ENCODE data around the gene PARG.
"Not testable (repeated sequence)": the region's sequence is repeated elsewhere in the genome, so short reads cannot be mapped to it uniquely, and the experiment has no call there.

PARG gene

GRCh38 chr10:49941447-49942338, at the start of gene PARG, which contains the start of gene TIMM23B:
Gene PARG (minus strand): TSS chr10:49942027. CDS start chr10:49941725, 302 bp downstream.
Gene TIMM23B (plus strand): TSS chr10:49942053. CDS start chr10:49942195, 142 bp downstream.
- peak; percentile 79 for DNase-seq (ENCODE audit: low spot score)

DNA sequence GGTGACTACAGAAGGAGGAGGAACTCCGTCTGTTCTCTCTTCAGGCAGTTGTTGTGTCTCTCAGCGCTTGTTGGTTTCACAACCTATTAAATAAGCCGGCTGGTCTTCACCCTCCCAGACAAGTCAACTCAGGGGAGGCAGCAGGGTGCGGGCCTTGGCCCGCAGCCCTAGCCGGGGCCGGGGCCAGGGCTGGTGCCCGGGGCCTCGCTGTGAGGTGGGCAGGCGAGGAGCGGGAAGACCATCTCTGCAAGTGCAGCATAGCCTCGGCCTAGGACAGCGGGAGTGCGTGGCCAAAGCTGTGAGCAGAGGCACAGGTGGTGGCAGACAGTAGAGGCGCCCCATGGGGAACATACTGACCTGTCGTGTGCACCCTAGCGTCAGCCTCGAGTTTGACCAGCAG, 46.5 kb upstream of the PARG start, which contains the start of gene AGAP6:
Gene AGAP6 (plus strand): TSS at position 31 of the 400 bp plus-strand sequence. CDS start 310 bp downstream, at position 341.
- DNase-seq (ENCODE audit: low spot score) = not testable (repeated sequence)

- DNase-seq (ENCODE audit: low spot score) = peak; percentile 20
Measured at GRCh38 chr10:49987207-49987606, 45.4 kb upstream of the PARG start.

DNA sequence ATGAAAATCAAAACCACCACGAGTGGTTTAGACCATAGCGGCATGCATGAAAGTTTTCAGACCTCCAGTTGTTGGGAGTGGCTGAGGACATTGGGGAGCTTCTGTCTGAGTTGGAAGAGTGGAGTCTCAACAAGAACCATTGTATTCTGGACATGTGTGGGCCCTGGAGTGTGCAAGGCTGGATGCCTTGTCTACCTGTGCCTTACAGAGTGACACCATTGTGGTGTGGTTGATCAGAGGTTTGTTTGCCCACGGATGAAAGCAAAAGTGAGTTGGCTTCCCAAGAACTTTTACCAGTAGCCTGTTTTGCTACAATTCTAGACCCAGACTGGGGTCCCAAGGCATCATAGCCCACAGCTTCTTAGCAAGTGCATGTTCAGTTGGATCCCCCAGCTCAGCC, 35.9 kb upstream of the PARG start:
- DNase-seq (ENCODE audit: low spot score) = not testable (repeated sequence)

GRCh38 chr10:49972094-49972493, 30.3 kb upstream of the PARG start:
- DNase-seq (ENCODE audit: low spot score) = not testable (repeated sequence)

- not testable (repeated sequence) for DNase-seq (ENCODE audit: low spot score)
Measured at GRCh38 chr10:49971466-49971865, 29.6 kb upstream of the PARG start.

- not testable (repeated sequence) for DNase-seq (ENCODE audit: low spot score)
Measured at GRCh38 chr10:49970331-49970857, 28.6 kb upstream of the PARG start.

- peak; percentile 68 for DNase-seq (ENCODE audit: low spot score)
Measured at GRCh38 chr10:49953122-49953521, 11.3 kb upstream of the PARG start.

DNA sequence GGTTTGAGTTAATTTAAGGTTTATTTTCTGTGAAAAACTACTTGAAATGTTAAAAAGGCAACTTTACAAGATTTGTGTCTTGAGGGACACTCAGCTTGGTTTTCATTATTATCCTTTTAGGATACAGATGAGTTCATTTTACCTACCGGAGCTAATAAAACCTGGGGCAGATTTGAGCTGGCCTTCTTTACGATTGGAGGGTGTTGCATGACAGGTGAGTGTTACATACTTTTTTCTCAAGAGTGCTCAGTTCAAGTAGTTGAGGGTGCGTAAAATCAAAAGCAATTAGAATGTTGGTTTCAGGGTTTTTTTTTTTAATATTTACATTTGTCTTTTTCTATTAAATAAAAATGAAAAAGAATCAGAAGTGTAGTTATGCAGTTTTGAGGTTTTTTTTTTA, 10.2 kb upstream of the PARG start:
- not testable (repeated sequence) for DNase-seq (ENCODE audit: low spot score)

DNA sequence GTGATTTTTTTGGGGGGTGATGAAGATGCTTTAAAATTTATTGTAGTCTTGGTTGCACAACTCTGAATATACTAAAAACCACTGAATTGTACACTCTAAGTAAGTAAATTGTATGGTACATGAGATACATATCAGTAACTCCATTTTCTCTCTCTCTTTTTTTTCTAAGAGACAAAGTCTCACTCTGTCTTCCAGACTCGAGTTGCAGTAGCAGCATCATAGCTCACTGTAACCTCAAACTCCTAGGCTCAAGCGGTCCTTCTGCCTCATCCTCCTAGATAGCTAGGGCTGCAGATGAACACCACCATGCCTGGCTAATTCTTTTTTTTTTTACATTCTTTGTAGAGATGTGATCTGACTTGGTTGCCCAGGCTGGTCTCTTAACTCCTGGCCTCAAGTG, 6.9 kb upstream of the PARG start:
- not testable (repeated sequence) for DNase-seq (ENCODE audit: low spot score)

DNA sequence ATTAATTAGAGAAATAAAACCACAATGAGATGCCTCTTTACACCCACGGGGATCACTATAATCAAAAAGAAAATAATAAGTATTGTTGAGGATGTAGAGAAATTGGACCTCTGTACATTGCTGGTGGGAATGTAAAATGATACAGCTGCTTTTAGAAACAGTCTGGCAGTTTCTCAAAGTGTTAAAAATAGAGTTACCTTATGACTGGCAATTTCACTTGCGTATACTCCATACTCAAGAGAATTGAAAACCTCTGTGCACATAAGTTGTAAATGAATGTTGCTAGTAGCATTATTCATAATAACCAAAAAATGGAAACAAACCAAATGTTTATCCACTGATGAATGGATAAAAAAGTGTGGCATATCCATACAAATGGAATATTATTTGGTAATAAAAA, 6.3 kb upstream of the PARG start:
- not testable (repeated sequence) for DNase-seq (ENCODE audit: low spot score)

- DNase-seq (ENCODE audit: low spot score) = not testable (repeated sequence)
Measured at GRCh38 chr10:49943607-49944006, 1.8 kb upstream of the PARG start.

- DNase-seq (ENCODE audit: low spot score) = peak; percentile 49
Measured at GRCh38 chr10:49942339-49942705, 495 bp upstream of the PARG start.

DNA sequence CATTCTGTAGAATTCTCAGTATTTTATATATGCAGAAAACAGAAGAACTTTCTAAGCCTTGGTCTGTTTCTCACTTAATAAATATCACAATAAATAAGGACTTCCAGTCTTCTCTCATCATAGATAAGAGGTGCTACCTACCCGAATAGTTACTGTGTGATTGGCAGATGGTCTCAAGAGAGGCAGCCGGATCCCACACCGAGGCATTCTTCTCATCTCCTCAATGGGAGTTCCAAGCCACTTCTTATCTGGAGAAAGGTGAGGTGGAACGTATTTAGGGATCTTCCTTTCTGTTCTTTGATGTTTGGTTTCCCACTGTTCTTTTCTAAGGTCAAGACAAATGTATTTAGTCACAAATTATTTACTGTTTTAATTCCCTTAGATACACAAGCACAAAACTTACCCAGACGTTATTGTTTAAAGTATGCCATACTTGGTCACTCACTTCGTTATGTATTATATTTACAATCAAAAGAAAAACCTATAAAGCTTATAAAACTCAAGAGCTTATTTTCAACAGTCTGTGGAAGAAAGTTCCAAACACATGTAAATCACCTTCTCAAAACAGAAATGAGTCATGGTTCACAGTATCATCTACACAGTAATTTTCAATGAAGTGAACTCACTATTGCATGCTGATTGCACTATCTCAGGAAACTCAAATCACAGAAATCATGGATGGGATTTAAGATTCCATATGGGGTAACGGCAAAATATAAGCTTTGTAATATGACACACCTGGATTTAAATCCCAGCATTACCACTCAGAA, 9.7 kb downstream of the PARG start:
- DNase-seq (ENCODE audit: low spot score) = not testable (repeated sequence)

DNA sequence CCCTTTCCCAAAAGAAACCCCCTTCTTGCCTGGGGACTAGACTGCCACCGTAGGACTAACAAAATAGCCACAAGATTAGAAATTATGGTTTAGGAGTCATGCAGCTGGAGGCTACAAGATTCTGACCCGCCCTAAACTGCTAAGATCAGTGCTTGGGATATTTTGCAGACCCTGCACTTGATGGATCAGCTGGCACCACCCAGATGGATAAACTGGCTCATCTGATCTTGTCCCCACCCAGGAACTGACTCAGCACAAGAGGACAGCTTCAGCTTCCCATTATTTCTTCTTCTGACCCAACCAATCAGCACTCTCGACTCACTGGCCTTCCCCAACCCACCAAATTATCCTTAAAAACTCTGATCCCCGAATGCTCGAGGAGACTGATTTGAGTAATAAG, 10.6 kb downstream of the PARG start:
- not testable (repeated sequence) for DNase-seq (ENCODE audit: low spot score)

DNA sequence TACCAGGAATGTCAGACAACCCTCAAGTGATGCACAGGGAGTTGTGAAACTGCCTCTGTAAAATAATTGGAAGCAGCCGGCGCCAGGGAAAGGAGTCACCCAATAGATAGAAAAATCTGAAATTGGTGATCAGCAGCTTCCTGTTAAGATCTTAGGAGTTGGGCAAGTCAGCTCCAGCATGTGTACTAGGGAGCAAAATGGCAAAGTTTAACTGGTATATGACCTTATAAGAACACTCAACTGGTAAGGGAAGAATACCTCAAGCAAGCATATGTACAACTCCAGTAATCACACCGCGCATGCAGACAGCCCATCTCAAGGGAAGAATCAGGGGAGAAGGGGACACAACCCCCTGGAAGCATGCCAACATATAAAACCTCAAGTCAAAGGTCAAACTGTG, 18.3 kb downstream of the PARG start:
- not testable (repeated sequence) for DNase-seq (ENCODE audit: low spot score)

GRCh38 chr10:49922041-49922440, 19.8 kb downstream of the PARG start:
- not testable (repeated sequence) for DNase-seq (ENCODE audit: low spot score)

GRCh38 chr10:49917927-49918326, 23.9 kb downstream of the PARG start:
- DNase-seq (ENCODE audit: low spot score) = not testable (repeated sequence)

- DNase-seq (ENCODE audit: low spot score) = not testable (repeated sequence)
Measured at GRCh38 chr10:49916451-49916850, 25.4 kb downstream of the PARG start.

DNA sequence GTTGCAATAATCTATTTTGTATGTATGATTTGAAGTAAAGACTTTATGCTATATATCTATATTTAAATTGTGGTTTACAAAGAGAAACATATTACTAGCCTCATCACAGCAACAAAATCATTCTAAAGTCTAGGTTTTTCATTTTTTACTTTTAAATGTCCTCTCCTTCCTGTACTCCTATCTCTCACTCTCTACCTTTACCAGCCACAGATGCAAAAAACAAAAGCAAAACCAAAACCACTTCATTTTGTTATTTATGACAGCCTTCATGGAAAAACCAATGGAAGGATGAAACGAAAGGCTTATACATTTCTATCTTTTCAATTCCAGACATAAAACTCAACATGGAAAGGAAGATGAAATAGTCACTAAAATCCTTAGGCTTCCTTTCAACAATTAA, 31.5 kb downstream of the PARG start:
- DNase-seq (ENCODE audit: low spot score) = not testable (repeated sequence)

- DNase-seq (ENCODE audit: low spot score) = not testable (repeated sequence)
Measured at GRCh38 chr10:49908290-49909080, 33.3 kb downstream of the PARG start.

Measured in hematopoietic multipotent progenitor cell treated with erythropoietin and hydrocortisone succinate and interleukin-3 and kit ligand, for 17 days (in vitro differentiated cells).